GM12864 (cell line): ENCODE data around the gene FBF1.

Source experiments
- DNase-seq: peaks from one replicate; pipeline ENCODE4 v3.0.0-alpha.2; 2011; ENCODE audit warnings: low read depth
- H3K4me3 ChIP-seq: 2 replicates; pipeline ENCODE4 v1.5.1; 2011; ENCODE audit warnings: mild to moderate bottlenecking, low read depth, low read length, control low read depth
- TF ChIP-seq, protein P1 (sequence below): IDR thresholded peaks from 2 replicates; pipeline ENCODE4 v1.5.1; 2011; ENCODE audit warnings: low read depth, mild to moderate bottlenecking, moderate library complexity, low read length, control low read depth, inconsistent platforms; ENCODE audit errors: missing control alignments

The FBF1 gene

DNA sequence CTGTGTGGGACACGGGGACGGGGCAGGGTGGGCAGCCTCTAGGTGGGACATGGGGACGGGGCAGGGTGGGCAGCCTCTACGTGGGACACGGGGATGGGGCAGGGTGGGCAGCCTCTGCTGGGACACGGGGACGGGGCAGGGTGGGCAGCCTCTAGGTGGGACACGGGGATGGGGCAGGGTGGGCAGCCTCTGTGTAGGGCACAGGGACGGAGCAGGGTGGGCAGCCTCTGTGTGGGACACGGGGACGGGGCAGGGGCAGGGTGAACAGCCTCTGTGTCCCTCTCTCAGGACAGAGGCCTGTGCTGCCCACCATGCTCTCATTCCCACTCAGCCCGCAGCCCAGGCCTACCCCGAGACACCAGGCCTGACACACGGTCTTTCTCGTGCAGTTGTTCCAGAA lies 19.2 kb downstream of the FBF1 start:
- H3K4me3 ChIP-seq = no peak overlapping the region
- TF ChIP-seq, protein P1, sequence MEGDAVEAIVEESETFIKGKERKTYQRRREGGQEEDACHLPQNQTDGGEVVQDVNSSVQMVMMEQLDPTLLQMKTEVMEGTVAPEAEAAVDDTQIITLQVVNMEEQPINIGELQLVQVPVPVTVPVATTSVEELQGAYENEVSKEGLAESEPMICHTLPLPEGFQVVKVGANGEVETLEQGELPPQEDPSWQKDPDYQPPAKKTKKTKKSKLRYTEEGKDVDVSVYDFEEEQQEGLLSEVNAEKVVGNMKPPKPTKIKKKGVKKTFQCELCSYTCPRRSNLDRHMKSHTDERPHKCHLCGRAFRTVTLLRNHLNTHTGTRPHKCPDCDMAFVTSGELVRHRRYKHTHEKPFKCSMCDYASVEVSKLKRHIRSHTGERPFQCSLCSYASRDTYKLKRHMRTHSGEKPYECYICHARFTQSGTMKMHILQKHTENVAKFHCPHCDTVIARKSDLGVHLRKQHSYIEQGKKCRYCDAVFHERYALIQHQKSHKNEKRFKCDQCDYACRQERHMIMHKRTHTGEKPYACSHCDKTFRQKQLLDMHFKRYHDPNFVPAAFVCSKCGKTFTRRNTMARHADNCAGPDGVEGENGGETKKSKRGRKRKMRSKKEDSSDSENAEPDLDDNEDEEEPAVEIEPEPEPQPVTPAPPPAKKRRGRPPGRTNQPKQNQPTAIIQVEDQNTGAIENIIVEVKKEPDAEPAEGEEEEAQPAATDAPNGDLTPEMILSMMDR = no peak

DNA sequence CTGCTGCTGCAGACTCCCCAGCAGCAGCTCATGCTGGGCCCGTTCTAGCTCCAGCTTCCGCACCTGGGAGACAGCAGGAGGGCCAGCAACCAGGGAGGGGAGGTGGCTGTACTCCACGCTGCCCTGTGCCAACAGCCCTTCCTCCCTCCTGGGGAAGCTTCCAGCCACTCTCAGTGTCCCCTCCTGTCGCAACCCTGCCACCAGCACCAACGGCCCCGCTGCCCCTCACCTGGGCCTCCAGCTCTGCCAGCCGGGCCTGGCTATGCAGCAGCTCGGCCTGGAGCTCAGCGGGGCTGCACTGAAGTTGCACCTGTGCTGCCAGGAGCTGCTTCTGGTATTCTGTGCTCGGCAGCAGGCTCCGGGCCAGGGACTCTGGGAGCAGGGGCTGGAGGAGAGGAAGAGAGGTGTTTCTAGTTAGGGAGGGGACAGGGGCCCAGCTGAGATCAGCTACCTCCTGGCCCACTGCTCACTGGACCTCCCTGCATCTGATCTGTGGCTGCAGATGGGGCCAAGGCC lies 20.7 kb downstream of the FBF1 start:
- no peak overlapping the region for H3K4me3 ChIP-seq
- TF ChIP-seq, protein P1 = no peak
- DNase-seq = no peak

More for the DNA sequence above, 19.2 kb downstream of the FBF1 start:
- no peak for DNase-seq

DNA sequence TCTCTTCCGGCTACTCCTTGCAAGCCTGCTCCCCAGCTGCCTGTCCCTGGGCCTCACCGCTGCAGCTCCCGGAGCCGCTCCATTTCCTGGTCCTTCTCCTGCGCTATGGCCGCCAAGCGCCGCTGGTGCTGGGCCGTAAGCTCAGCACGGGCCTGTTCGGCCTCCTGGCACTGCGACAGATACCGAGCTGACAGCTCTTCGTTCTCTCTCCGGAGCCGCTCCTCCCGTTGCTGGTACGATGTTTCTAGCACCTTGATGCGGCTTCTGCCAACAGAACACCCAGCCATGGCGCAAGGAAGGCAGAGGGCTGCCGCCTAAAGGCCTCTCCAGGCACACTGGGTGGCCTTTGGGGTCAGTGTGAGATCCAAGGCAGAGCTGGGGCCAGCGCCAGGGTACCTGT lies 21.2 kb downstream of the FBF1 start:
- DNase-seq = no peak
- H3K4me3 ChIP-seq = no peak overlapping the region
- TF ChIP-seq, protein P1 = no peak

DNA sequence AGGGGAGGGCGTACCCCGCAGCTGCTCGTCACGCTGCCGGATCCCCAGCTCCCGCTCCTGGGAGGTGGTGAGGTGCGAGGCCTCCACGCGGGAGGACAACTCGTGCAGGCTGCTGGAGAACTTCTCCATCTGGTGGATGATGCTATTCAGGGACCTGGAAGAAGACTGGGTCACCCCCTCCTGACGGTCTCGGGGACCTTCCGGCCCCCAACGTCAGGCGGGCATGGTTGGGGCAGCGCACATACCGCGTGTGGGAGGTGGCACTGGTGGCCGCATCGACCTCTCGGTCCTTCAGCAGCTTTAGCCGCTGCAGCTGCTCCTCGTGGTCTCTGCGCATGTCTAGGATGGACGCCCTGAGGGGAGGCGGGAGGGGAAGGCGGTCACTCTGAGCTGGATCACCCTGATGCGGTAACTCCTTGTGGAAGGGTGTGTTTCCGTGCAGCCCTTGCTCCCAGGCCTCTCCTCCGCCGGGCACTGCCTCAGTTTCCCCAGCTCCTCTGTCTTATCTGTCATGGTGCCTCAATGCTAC lies 22.9 kb downstream of the FBF1 start:
- no peak for DNase-seq
- TF ChIP-seq, protein P1 = no peak
- no peak overlapping the region for H3K4me3 ChIP-seq

DNA sequence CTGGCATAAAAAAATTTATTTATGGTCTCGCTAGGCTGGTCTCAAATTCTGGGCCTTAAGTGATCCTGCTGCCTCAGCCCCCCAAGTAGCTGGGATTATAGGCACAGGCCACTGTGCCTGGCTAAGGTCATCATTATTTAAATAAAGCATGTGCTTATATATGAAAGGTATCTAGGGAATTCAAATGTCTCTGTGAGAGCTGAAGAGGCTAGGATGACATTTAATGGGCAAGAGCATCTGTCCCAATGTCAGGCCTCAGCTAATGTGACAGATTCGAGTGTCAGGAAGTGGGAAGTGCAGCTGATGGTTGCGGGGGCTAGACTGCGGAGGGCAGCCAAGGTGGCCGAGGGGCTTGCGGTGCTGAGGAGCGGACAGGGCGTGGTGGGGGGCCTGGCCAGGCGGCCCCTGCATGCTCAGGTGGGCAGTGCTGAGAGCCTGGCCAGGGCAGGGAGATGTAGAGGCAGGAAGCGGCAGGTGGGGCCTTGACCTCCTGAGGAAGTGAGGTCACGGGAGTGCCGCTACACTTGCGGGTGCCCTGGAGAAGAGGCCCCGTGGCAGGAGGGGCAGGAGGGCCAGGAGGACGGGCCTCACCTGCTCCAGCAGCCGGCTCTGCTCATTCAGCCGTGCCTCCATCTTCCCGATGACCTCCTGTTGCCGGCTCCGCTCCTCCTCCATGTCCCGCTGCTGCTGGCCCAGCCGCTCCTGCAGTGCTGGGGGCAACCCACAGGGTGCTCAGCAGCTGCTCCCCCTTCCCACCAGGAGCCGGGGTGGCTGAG lies 23.5 kb downstream of the FBF1 start:
- H3K4me3 ChIP-seq = no peak overlapping the region
- DNase-seq = no peak
- TF ChIP-seq, protein P1 = no peak

DNA sequence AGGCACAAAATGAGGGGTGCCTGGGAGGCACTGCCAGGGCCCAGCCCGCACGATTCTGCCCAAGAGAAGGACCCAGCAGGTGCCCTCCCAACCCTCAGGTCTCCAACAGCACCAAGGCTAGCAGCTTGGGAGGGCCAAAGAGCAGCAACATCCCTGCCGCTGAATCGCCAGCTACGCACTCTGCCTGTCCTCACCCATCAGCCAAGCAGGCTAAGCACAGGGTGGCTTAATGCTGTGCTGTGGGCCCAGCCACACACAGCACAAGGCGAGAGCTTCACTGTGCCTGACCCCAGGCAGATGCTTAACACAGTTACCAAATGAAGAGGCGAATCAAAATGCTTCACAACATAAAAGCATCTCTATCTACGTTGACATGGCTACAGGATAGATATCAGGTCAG lies 25.6 kb downstream of the FBF1 start:
- DNase-seq = no peak
- no peak overlapping the region for H3K4me3 ChIP-seq
- TF ChIP-seq, protein P1 = no peak

DNA sequence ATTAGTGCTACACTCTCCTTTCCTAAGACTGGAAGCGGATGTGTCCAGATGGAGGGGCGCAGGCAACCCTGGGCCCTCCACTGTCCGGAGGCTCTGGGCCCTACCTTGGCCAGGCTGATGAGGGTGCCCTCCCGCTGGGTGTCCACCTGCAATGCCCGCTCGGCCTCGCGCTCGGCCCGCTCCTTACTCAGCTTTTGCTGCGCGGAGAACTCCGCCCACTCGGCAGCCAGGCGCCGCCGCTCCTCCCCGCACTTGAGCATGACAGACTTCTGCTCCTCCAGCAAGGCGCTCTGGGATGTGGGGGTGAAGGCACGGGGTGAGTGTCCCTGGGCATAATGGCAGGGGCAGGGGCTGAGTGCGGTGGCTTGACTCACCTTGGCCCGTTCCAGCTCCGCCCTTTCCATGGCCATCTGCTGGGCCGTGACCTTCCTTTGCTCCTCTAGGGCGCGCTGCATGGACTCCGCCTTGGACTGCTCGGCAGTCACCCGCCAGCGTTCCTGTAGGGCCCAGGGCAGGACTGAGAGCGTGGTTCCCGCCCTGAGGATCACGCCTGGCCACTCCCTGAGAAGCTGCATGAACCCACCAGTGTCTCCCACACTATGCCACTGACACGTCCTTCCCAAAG lies 26.1 kb downstream of the FBF1 start:
- no peak for DNase-seq
- H3K4me3 ChIP-seq = no peak overlapping the region
- TF ChIP-seq, protein P1 = no peak
